ENCODE results near the gene ACTN2. TPM values are rescaled to one million over a fixed set of nuclear protein-coding genes. Genes with fewer than 3 reads are reported as not detected.

Gene ACTN2
- polyA plus RNA-seq, 1 donor = 2,228 TPM

DNA sequence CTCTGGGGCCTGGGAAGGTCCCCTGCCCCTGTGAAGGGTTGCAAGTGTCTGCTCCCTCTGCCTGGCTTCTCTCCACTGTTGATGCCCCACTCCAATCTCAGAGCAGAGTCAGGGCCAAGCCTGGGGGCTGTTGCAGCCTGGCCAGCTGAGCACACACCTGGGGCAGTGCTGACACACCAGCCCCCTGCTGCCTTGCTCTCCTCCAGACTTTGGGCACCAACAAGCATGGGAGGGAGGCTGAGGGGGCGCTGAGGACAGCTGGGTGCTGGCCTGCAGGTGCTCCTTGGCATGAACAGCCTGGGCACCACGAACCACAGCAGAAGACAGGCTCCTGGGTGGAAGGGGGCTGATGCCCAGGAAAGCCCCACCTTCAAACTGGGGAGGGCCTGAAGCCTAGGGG lies 99.2 kb downstream of the ACTN2 start:
- no peak for DNase-seq

DNA sequence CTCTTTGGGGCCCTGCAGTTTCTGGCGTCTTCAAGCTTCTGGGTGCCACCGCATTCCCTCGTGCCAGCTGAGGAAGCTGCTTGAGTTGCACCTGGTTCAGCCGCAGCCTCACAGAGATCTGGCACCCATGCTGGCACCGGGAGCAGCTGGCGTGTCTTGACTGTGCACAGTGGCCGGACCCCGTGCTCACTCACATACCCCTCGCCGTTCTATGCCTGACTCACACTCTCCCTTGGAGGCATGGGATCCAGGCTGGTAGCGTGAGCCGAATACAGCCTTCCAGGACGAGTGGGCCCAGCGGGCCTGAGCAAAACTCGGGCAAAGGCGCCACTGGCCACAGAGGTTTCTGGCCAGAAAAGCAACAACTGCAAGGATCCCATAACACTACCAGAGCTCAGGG lies 100.2 kb downstream of the ACTN2 start:
- DNase-seq = no peak

DNA sequence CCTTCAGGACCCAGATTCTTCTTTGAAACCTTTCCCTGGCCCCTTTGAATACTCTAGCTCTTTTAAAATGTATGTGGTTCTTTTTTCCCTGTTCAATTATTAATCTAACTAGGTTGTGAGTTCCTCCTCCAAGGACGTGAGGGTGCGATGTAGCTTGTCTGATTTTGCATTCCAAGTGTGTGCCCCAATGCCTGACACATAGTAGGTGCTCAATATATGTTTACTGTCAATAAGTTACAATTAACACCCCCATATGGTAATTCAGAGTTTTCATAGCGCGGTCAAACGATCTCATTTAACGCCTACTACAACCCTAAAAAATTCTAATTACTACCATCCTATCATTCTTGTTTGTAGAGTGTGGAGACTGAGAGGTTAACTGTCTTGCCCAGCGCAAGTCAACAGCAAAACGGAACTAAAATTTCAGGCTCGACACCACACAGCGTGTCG lies 108.3 kb downstream of the ACTN2 start:
- DNase-seq = no peak

DNA sequence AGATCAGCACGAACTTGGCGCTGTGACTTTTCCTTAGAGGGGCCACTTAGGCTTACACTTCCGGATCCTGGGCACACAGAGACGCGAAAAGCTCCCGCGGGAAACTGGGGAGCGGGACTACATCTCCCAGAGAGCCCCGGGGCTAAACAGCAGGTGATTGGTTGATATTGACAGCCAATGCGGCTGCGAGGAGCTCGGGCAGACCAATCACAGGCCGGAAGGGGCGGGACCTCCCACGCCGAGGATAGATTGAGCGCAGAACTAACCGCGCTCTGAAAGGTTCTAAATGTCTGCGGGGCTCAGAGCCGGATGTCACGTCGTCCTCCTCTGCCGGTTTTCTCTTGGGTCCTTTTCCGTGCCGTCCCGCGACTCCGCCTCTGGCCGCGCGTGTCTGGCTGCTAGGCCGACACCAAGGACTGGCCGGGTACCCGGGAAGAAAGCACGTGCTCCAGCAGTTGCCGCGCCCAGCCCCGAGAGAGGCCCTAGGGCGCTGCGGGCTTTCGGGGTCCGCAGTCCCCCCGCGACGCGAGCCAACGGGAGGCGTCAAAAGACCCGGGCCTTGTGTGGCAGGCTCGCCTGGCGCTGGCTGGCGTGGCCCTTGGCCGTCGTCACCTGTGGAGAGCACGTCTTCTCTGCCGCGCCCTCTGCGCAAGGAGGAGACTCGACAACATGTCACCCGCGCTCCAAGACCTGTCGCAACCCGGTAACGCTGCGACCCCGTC lies 108.9 kb downstream of the ACTN2 start, which contains the start of gene MTR:
TSS of gene MTR (plus strand) at position 258 of the 722 bp plus-strand sequence. CDS start at position 670, 412 bp downstream.
- DNase-seq = peak; percentile 97

DNA sequence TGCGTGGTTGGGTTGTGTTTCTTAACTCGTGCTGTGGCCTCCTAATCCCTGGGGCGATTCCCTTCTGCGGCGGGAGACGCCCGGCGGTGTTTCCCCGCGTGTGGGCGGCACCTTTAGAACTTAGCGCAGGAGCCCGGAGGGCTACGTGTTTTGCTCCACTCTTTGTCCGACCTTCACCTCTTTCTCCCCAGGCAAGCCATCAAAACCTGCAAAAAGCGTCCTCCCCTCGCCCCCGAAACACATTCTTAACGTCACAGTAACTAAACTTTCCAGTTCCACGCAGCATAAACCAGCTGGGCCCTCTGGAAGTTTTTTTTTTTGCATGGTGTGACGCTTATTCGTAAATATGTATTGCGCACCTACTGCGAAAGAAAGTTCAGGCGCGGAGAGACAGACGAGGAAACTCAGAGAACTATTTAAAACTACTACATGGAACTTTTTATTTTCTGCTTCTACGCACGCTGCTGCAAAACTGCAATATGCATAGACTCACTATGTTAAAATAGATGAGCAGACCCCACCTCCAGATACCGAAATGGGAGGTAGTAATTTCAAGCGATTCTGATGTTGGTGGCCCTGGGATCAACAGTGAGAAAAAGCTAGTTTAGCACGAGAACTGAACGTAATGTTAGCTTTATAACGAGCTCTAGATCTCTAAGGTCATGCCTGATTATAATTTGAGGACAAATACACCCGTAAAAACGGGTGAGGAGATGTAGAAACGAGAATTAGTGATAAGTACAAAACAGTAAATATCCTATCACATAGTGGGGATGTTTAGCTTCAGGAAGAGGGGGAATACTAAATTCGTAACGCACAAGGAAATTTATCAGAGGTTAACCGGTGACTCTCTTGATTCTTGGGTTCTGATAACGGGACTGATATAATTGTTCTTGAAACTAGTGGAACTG lies 109.7 kb downstream of the ACTN2 start:
- peak; percentile 53 for DNase-seq

DNA sequence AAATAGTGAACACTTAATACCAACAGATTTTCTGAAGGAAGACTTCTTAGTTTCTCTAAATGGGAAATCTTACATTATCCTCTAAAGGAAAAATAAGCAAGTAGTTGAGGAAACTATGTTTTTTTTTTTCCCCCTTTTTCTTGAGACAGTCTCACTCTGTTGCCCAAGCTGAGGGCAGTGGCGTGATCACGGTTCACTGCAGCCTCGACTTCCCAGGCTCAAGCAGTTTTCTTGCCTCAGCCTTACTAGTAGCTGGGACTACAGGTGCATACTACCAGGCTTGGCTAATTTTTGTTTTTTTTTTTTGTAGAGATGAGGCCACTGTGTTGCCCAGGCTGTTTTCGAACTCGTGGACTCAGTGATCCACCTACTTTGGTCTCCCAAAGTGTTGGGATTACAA lies 112.7 kb downstream of the ACTN2 start:
- DNase-seq = no peak

DNA sequence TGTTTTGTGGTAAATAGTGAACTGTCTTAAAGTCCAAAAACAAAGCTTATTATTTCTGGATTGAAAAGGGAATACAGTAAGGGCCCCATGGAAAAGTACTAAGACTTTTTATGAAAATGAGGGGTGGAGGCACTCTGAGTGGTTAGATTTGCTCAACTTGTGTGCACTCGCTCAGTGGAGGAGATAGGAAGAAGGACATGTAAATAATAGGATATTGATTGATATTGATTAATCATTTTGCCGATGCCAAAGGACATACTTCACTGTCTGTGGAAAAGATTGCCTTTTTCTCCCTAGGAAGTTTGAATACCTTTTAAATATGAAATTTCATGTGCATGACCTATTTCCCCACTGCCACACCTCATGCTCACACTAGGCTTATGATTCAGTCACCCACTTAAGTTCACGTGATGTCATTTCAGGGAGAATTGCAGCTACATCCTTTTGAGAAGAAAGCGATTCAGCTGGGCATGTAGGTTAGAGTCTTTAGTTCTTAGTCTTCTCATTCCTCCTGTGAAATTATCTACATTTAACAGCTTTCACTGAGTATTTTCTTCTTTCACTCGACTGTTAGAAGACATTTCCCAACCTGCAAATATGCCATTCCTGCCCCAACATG lies 113.8 kb downstream of the ACTN2 start:
- DNase-seq = no peak

DNA sequence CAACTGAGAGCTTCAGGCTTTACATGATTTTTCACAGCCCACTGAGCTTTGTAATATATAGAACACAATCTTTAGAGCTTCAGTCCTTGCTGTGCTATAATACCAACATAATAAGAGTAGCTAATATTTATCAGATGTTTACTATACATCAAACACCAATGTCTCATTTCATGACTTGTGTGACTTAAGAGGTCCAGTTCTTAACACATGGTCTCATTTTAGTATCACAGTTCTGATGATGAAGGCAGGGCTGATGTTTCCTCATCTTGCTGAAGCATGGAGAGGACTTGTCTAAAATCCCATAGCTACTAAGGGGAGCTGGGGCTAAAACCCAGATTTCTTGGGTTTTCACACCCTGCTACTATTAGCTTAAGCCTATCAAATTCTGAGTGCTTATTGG lies 114.3 kb downstream of the ACTN2 start:
- DNase-seq = no peak

DNA sequence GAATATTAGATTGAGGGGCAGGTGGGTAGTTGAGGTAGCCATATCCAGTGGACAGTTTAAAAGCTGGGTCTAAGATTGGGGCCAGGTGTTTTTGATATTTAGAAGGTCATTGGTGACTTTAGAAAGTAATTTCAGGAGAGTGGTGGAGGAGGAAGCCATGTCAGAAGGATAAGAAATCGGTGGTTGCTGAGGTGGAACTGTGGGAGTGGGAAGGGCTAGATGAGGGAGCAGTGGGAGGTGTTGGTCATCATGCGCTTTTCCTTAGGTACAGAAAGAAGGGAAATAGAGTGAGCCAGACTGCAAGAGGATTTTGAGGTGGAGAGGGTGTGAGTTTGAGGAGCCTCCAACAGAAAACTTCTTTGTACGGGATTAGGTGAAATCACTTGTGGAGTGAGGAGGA lies 116.0 kb downstream of the ACTN2 start:
- DNase-seq = no peak

DNA sequence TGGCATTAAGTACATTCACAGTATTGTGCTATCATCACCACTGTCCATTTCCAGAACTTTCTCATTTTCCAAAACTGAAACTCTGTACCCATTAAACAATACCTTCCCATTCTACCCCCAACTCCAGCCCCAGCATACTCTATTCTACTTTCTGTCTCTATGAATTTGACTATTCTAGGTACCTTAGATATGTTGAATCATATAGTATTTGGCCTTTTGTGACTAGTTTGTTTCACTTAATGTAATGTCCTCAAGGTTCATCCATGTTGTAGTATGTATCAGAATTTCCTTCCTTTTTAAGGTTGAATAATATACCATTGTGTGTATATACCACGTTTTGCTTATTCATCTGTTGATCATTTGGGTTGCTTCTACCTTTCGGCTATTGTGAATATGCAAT lies 120.3 kb downstream of the ACTN2 start:
- DNase-seq = no peak

DNA sequence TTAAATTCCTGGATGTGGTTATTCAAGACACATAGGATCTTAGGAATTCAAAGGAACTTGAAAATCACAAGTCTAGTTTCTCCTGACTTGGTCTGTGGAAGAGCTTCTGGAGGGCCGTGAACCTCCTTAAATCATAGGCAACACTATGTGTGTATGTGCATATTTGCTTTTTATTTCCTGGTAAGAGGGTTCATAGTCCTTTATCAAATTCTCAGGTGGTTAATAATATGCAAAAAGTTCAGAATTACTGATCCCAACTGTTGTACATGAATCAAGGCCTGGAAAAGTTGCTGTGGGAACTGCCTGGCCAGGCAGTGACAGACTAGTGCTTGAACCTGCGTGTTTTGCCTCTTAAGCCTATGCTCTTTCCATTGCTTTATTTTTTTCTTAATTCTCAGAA lies 121.7 kb downstream of the ACTN2 start:
- no peak for DNase-seq

DNA sequence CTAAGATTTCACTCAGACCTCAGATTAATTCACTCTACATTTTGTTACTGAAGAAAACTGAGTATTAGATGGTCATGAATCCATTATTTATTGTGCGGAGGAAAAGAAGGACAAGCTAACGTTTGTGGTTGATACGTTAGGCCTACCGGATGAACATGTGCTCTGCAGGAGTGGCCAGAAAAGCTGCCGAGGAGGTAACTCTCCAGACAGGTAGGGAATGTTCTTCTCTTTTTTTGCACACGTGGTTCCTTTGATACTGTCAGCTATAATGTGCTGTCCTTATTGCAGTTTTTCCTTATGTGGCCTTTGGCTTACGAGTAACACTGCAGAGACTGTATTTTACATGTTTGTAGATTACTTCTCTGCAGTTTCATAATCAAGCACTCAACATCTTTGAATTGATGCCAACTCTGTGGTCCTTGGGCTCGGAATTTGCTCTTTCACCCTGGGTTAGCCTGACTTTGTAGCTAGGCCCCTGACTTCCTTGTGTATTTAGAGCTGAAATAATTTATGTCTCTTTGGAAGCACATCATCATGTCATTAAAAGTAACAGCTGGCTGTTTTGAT lies 122.3 kb downstream of the ACTN2 start:
- DNase-seq = no peak

DNA sequence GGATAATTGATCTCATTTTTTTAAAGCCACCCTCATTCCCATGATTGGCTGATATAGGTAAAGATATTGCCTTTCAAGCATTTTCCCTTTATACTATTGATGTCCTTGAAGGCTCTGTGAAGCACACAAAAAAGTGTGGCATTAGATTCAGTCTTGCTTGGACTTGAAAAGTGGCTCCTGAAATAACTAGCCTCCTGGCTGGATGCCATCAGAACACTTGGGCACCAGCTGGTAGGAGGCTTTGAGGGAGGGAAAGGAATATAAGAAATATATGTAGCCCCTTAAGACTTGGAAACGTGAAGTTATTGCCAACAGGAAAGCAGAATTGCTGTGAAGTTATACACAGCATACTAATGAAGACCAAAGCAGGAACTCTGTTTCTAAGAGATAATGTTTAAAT lies 122.8 kb downstream of the ACTN2 start:
- no peak for DNase-seq

DNA sequence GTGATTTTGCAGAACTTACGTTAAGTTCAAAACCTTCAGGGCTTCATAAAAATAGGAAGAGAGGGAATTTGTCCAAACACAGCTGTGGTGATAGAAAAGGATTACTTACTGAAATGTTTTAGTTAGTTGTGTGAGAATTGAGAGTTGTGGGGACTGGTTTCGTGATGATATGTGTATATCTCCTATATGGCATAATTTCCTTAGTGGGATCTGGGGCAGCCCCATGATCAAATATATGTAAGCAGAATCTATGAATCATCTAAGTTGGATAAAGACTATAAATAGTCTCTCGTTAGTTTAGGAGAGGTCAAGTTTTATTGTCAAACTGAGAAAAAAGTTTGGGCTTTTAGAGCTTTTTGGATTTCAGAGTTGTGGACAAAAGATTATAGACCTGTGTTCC lies 123.7 kb downstream of the ACTN2 start:
- no peak for DNase-seq

DNA sequence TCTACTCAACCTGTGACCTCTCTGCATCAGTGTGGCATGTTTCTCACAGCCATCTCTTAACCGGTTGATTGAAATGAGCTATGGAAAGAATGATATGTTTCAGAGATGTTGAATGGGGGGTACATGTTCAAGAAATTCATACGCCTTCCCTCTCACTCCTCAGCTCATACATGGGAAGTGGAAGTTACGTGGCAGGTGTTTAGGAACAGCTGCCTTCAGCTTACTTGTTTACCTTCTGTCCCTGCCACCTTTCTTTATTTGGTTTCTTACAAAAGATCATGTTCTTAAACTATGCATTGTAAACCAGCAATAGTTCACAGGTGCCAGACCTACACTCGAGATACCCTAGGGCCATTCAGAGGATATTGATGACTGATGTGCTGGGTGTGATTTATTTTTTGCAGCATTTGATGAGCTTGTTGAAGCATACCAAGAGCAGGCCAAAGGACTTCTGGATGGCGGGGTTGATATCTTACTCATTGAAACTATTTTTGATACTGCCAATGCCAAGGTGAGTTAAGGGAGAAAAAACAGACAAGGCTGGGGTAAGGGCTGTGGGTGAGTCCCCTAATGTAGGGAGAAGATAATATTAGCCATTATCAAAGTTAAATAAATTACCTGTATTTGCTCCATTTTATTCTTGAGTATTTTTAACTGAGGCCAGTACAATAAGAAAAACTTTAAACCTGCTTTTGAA lies 126.2 kb downstream of the ACTN2 start:
- DNase-seq = no peak

Other genes with a start within 250 kb of the ACTN2 start
- 28.0 TPM for gene LGALS8, start 162.5 kb upstream of the ACTN2 start, polyA plus RNA-seq (ENCODE audit: insufficient read length)
- gene HEATR1, start 82.0 kb upstream of the ACTN2 start, polyA plus RNA-seq (ENCODE audit: insufficient read length) = 19.9 TPM
- gene MTR, start 108.8 kb downstream of the ACTN2 start, polyA plus RNA-seq (ENCODE audit: insufficient read length) = 17.5 TPM

Data from hindlimb muscle (tissue), 1 donor.